ENCODE data around the gene RNF187.

Gene RNF187

GRCh38 chr1:228443395-228443794 lies 43.8 kb upstream of the RNF187 start:
- Histone ChIP-seq H3K18ac (ENCODE audit: low read depth in 1 of 2, low read length in 2 of 2) (no peak overlapping the region), H2AK5ac (ENCODE audit: low read length, severe bottlenecking) (no peak overlapping the region), H3K9ac (ENCODE audit: low read length) (no peak overlapping the region), H3K4me3 (ENCODE audit: insufficient read depth in 1 of 2, low read depth in 1 of 2, low read length in 2 of 2) (no peak overlapping the region), H3K4ac (ENCODE audit: low read depth in 1 of 2, low read length in 2 of 2) (no peak overlapping the region), H2AFZ (ENCODE audit: low read depth, low read length) (no peak overlapping the region), H4K8ac (ENCODE audit: low read length) (no peak overlapping the region), H3K36me3 (ENCODE audit: control insufficient read depth in 1 of 2, insufficient read depth in 2 of 2, low read depth in 1 of 2, low read length in 2 of 2) (no peaks in the 10 kb centered on the region), H3K4me2 (ENCODE audit: low read length, poor library complexity, severe bottlenecking) (no peak overlapping the region), H2BK120ac (ENCODE audit: low read depth, low read length) (no peak overlapping the region), H4K91ac (ENCODE audit: low read length) (no peak overlapping the region), H2BK15ac (ENCODE audit: low read depth, poor library complexity, severe bottlenecking) (no peak overlapping the region), H3K27me3 (ENCODE audit: control insufficient read depth in 1 of 2, insufficient read depth in 1 of 2, low read length in 2 of 2) (peaks cover 66 to 69% of the 10 kb centered on the region in 2 experiments), H2BK5ac (ENCODE audit: low read depth, low read length, poor library complexity, severe bottlenecking) (no peak overlapping the region), H3K4me1 (ENCODE audit: control insufficient read depth, insufficient read depth, low read depth, low read length) (peaks cover 9% of the 10 kb centered on the region), H3K23ac (ENCODE audit: low read length in 2 of 2) (no peak overlapping the region), H3K9me3 (ENCODE audit: control insufficient read depth, low read length) (no peaks in the 10 kb centered on the region), H3K14ac (ENCODE audit: low read length in 2 of 2) (no peak overlapping the region), H2BK12ac (ENCODE audit: low read length in 2 of 2) (no peak overlapping the region), H3K27ac (ENCODE audit: low read length, poor library complexity, severe bottlenecking) (no peak overlapping the region), H3K79me1 (replicated peaks; ENCODE audit: low read length, poor library complexity, severe bottlenecking) (no peaks in the 10 kb centered on the region)
- DNase-seq, result no peak

GRCh38 chr1:228445490-228445842 lies 41.7 kb upstream of the RNF187 start:
- no peak overlapping the region for H4K8ac ChIP-seq (ENCODE audit: low read length)
- H3K27ac ChIP-seq (ENCODE audit: low read length, poor library complexity, severe bottlenecking), result no peak overlapping the region
- H3K36me3 ChIP-seq (ENCODE audit: control insufficient read depth in 1 of 2, insufficient read depth in 2 of 2, low read depth in 1 of 2, low read length in 2 of 2), result no peaks in the 10 kb centered on the region
- H3K4me1 ChIP-seq (ENCODE audit: control insufficient read depth, insufficient read depth, low read depth, low read length), result peaks cover 9% of the 10 kb centered on the region
- DNase-seq, result no peak
- H3K4me3 ChIP-seq (ENCODE audit: insufficient read depth in 1 of 2, low read depth in 1 of 2, low read length in 2 of 2), result peak overlapping the region in 1 of 2 experiments; percentile 76
- H2BK15ac ChIP-seq (ENCODE audit: low read depth, poor library complexity, severe bottlenecking), result no peak overlapping the region
- H3K4me2 ChIP-seq (ENCODE audit: low read length, poor library complexity, severe bottlenecking), result peak overlapping the region; percentile 87
- H2BK120ac ChIP-seq (ENCODE audit: low read depth, low read length), result peak overlapping the region; percentile 11
- no peak overlapping the region for H3K23ac ChIP-seq (ENCODE audit: low read length in 2 of 2)
- peak overlapping the region; percentile 16 to 46 for H3K18ac ChIP-seq (ENCODE audit: low read depth in 1 of 2, low read length in 2 of 2)
- H2BK5ac ChIP-seq (ENCODE audit: low read depth, low read length, poor library complexity, severe bottlenecking), result no peak overlapping the region
- H3K14ac ChIP-seq (ENCODE audit: low read length in 2 of 2), result no peak overlapping the region
- 5% methylated on average over 16 of the region's 16 CpGs for WGBS
- peaks cover 50 to 52% of the 10 kb centered on the region in 2 experiments for H3K27me3 ChIP-seq (ENCODE audit: control insufficient read depth in 1 of 2, insufficient read depth in 1 of 2, low read length in 2 of 2)
- no peak overlapping the region for H3K4ac ChIP-seq (ENCODE audit: low read depth in 1 of 2, low read length in 2 of 2)
- no peak overlapping the region for H4K91ac ChIP-seq (ENCODE audit: low read length)
- H2AFZ ChIP-seq (ENCODE audit: low read depth, low read length), result peak overlapping the region; percentile 68
- no peaks in the 10 kb centered on the region for H3K79me1 ChIP-seq (replicated peaks; ENCODE audit: low read length, poor library complexity, severe bottlenecking)
- H2AK5ac ChIP-seq (ENCODE audit: low read length, severe bottlenecking), result no peak overlapping the region
- no peak overlapping the region for H2BK12ac ChIP-seq (ENCODE audit: low read length in 2 of 2)
- H3K9ac ChIP-seq (ENCODE audit: low read length), result peak overlapping the region; percentile 74
- no peaks in the 10 kb centered on the region for H3K9me3 ChIP-seq (ENCODE audit: control insufficient read depth, low read length)

- 4% methylated on average over 49 of the region's 51 CpGs for WGBS
- H3K14ac ChIP-seq (ENCODE audit: low read length in 2 of 2), result peak overlapping the region in 1 of 2 experiments; percentile 2
- H2AK5ac ChIP-seq (ENCODE audit: low read length, severe bottlenecking), result no peak overlapping the region
- peak overlapping the region; percentile 58 for H4K8ac ChIP-seq (ENCODE audit: low read length)
- peaks cover 45 to 47% of the 10 kb centered on the region in 2 experiments for H3K27me3 ChIP-seq (ENCODE audit: control insufficient read depth in 1 of 2, insufficient read depth in 1 of 2, low read length in 2 of 2)
- H3K79me1 ChIP-seq (replicated peaks; ENCODE audit: low read length, poor library complexity, severe bottlenecking), result no peaks in the 10 kb centered on the region
- no peaks in the 10 kb centered on the region for H3K9me3 ChIP-seq (ENCODE audit: control insufficient read depth, low read length)
- peak overlapping the region; percentile 60 to 95 for H3K18ac ChIP-seq (ENCODE audit: low read depth in 1 of 2, low read length in 2 of 2)
- no peak overlapping the region for H2BK5ac ChIP-seq (ENCODE audit: low read depth, low read length, poor library complexity, severe bottlenecking)
- peaks cover 9% of the 10 kb centered on the region for H3K4me1 ChIP-seq (ENCODE audit: control insufficient read depth, insufficient read depth, low read depth, low read length)
- peak overlapping the region; percentile 74 for H3K9ac ChIP-seq (ENCODE audit: low read length)
- H2AFZ ChIP-seq (ENCODE audit: low read depth, low read length), result peak overlapping the region; percentile 68
- no peak overlapping the region for H3K4ac ChIP-seq (ENCODE audit: low read depth in 1 of 2, low read length in 2 of 2)
- no peaks in the 10 kb centered on the region for H3K36me3 ChIP-seq (ENCODE audit: control insufficient read depth in 1 of 2, insufficient read depth in 2 of 2, low read depth in 1 of 2, low read length in 2 of 2)
- peak overlapping the region; percentile 11 for H2BK120ac ChIP-seq (ENCODE audit: low read depth, low read length)
- H2BK12ac ChIP-seq (ENCODE audit: low read length in 2 of 2), result peak overlapping the region in 1 of 2 experiments; percentile 10
- peak overlapping the region; percentile 43 to 76 for H3K4me3 ChIP-seq (ENCODE audit: insufficient read depth in 1 of 2, low read depth in 1 of 2, low read length in 2 of 2)
- peak overlapping the region; percentile 87 for H3K4me2 ChIP-seq (ENCODE audit: low read length, poor library complexity, severe bottlenecking)
- H3K27ac ChIP-seq (ENCODE audit: low read length, poor library complexity, severe bottlenecking), result no peak overlapping the region
- H4K91ac ChIP-seq (ENCODE audit: low read length), result peak overlapping the region; percentile 75
- H3K23ac ChIP-seq (ENCODE audit: low read length in 2 of 2), result peak overlapping the region in 1 of 2 experiments; percentile 16
- no peak overlapping the region for H2BK15ac ChIP-seq (ENCODE audit: low read depth, poor library complexity, severe bottlenecking)
- DNase-seq, result peak; percentile 90
Measured at GRCh38 chr1:228445843-228446650, 41.1 kb upstream of the RNF187 start.

GRCh38 chr1:228446852-228447251 lies 40.3 kb upstream of the RNF187 start:
- WGBS, result 50% methylated on average over 15 of the region's 15 CpGs
- Histone ChIP-seq H3K4me3 (ENCODE audit: insufficient read depth in 1 of 2, low read depth in 1 of 2, low read length in 2 of 2) (no peak overlapping the region), H3K14ac (ENCODE audit: low read length in 2 of 2) (no peak overlapping the region), H3K23ac (ENCODE audit: low read length in 2 of 2) (no peak overlapping the region), H2AFZ (ENCODE audit: low read depth, low read length) (no peak overlapping the region), H4K8ac (ENCODE audit: low read length) (no peak overlapping the region), H3K9me3 (ENCODE audit: control insufficient read depth, low read length) (no peaks in the 10 kb centered on the region), H3K79me1 (replicated peaks; ENCODE audit: low read length, poor library complexity, severe bottlenecking) (no peaks in the 10 kb centered on the region), H3K4me2 (ENCODE audit: low read length, poor library complexity, severe bottlenecking) (no peak overlapping the region), H4K91ac (ENCODE audit: low read length) (no peak overlapping the region), H3K18ac (ENCODE audit: low read depth in 1 of 2, low read length in 2 of 2) (no peak overlapping the region), H3K4me1 (ENCODE audit: control insufficient read depth, insufficient read depth, low read depth, low read length) (peaks cover 9% of the 10 kb centered on the region), H2BK15ac (ENCODE audit: low read depth, poor library complexity, severe bottlenecking) (no peak overlapping the region), H3K9ac (ENCODE audit: low read length) (no peak overlapping the region), H3K27me3 (ENCODE audit: control insufficient read depth in 1 of 2, insufficient read depth in 1 of 2, low read length in 2 of 2) (peaks cover 37 to 38% of the 10 kb centered on the region in 2 experiments), H2BK120ac (ENCODE audit: low read depth, low read length) (no peak overlapping the region), H3K27ac (ENCODE audit: low read length, poor library complexity, severe bottlenecking) (no peak overlapping the region), H3K36me3 (ENCODE audit: control insufficient read depth in 1 of 2, insufficient read depth in 2 of 2, low read depth in 1 of 2, low read length in 2 of 2) (no peaks in the 10 kb centered on the region), H2BK12ac (ENCODE audit: low read length in 2 of 2) (peak overlapping the region in 1 of 2 experiments; percentile 10), H2BK5ac (ENCODE audit: low read depth, low read length, poor library complexity, severe bottlenecking) (no peak overlapping the region), H3K4ac (ENCODE audit: low read depth in 1 of 2, low read length in 2 of 2) (no peak overlapping the region), H2AK5ac (ENCODE audit: low read length, severe bottlenecking) (no peak overlapping the region)
- no peak for DNase-seq

Measured in mesenchymal stem cell (in vitro differentiated cells and primary cell).